GM06990 (cell line): ENCODE results near the gene PRG2.

Experiments used
- DNase-seq: peaks from one replicate; pipeline ENCODE4 v3.0.0-alpha.2; 2011; ENCODE audit not compliant: insufficient read length; ENCODE audit errors: extremely low read depth
- H3K27me3 ChIP-seq: replicated peaks from 2 replicates; pipeline ENCODE4 v1.6.0; 2011; ENCODE audit warnings: low read length; ENCODE audit not compliant: control insufficient read depth, insufficient read depth
- H3K36me3 ChIP-seq: 2 replicates; pipeline ENCODE4 v1.5.1; 2011; ENCODE audit warnings: low read length; ENCODE audit not compliant: control insufficient read depth, insufficient read depth
- H3K4me3 ChIP-seq: replicated peaks from 2 replicates; pipeline ENCODE4 v1.5.1; 2011; ENCODE audit warnings: low read depth, mild to moderate bottlenecking, control low read depth, low read length
- TF ChIP-seq, protein P1 (sequence below): IDR thresholded peaks from 2 replicates; pipeline ENCODE4 v1.5.1; 2011; ENCODE audit warnings: low read length, control low read depth, mild to moderate bottlenecking, inconsistent platforms; ENCODE audit not compliant: insufficient read depth, poor library complexity, severe bottlenecking

Gene PRG2

DNA sequence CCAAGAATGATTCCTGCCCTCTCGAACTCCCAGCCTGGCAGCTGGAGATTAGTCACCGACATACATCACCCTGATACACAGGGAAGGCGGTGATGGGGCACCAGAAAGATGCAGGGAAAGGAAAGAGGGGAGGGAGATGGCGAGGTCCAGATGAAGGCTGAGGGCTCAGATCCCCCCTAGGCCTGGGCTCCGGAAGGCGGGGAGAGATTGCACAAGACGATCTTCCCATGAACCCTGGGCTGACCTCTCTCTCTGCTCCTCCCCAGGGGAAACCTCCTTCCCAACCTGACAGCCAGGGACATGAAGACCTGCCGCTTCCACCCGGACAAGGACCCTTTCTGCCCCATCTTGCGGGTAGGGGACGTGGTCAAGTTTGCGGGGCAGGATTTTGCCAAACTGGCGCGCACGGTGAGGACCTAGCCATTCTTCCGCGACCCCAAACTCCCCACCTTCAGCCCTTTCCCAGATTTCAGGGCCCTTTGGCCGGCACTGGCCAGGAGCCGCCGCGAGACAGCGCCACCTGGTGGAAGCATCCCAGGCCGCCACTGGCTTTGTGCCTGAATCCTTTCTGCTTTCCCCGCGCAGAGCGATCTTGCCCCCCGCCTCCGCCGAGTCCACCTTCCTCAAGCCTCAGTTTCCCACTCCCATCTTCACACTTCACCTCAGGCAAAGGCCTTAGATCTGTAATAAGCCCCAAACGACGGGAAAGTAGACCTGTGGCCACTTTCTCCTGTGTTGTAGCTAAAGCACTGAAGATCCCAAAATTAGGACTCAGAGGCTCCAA, 40.8 kb downstream of the PRG2 start:
- peak; percentile 46 for DNase-seq
- H3K4me3 ChIP-seq = no peak overlapping the region
- no peaks in the 10 kb centered on the region for H3K36me3 ChIP-seq
- H3K27me3 ChIP-seq = no peaks in the 10 kb centered on the region; the same call in 1 of the 2 replicates
- TF ChIP-seq, protein P1, sequence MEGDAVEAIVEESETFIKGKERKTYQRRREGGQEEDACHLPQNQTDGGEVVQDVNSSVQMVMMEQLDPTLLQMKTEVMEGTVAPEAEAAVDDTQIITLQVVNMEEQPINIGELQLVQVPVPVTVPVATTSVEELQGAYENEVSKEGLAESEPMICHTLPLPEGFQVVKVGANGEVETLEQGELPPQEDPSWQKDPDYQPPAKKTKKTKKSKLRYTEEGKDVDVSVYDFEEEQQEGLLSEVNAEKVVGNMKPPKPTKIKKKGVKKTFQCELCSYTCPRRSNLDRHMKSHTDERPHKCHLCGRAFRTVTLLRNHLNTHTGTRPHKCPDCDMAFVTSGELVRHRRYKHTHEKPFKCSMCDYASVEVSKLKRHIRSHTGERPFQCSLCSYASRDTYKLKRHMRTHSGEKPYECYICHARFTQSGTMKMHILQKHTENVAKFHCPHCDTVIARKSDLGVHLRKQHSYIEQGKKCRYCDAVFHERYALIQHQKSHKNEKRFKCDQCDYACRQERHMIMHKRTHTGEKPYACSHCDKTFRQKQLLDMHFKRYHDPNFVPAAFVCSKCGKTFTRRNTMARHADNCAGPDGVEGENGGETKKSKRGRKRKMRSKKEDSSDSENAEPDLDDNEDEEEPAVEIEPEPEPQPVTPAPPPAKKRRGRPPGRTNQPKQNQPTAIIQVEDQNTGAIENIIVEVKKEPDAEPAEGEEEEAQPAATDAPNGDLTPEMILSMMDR = peak; percentile 97

DNA sequence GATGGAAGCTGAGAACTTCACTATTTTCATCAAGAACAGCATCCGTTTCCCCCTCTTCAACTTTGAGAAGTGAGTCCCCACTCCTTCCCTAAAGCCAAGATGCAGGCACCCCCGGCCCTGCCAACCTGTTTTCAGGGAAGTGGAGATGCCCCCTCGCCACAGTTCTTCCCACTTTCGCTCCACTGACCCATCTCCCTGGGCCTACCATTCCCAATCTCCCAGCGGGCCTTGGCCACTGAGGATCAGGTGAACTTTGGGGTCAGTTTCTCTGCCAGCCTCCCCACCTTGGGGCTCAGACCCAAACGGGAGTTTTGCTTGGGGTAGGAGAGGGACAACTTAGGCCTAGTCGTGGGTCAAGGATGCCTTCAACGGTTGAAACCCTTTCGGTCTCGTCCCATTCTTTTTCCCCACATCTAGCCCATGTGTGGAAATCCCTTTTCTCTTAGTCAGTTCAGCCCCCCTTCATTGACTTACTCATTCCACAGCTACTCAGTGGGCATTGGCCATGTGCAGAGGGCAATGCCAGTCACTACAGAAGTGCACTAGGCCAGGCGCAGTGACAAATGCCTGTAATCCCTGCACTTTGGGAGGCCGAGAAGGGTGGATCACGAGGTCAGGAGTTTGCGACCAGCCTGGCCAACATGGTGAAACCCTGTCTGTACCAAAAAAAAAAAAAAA, 41.7 kb downstream of the PRG2 start:
- H3K27me3 ChIP-seq = no peaks in the 10 kb centered on the region; the same call in 1 of the 2 replicates
- no peak for DNase-seq
- no peak overlapping the region for H3K4me3 ChIP-seq
- TF ChIP-seq, protein P1 = no peak
- H3K36me3 ChIP-seq = no peaks in the 10 kb centered on the region

DNA sequence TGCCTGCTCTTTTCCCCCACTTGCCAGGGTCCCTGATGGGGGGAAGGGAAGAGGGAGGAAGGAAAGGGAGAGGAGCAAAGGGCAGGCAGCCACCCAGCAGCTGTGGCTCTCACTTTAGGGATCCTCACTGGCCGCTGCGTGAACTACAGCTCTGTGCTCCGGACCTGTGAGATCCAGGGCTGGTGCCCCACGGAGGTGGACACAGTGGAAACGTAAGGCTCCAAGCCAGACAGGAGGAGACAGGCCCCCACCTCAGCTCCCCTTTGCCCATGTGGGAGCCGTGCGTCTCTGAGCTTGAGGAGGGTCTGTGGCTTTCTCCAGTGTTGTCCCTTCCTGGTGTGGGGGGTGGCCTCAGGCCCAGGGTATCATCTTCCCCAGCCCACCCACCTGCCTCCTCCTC, 42.4 kb downstream of the PRG2 start:
- TF ChIP-seq, protein P1 = no peak
- H3K27me3 ChIP-seq = no peaks in the 10 kb centered on the region
- no peaks in the 10 kb centered on the region for H3K36me3 ChIP-seq
- H3K4me3 ChIP-seq = no peak overlapping the region
- DNase-seq = no peak

DNA sequence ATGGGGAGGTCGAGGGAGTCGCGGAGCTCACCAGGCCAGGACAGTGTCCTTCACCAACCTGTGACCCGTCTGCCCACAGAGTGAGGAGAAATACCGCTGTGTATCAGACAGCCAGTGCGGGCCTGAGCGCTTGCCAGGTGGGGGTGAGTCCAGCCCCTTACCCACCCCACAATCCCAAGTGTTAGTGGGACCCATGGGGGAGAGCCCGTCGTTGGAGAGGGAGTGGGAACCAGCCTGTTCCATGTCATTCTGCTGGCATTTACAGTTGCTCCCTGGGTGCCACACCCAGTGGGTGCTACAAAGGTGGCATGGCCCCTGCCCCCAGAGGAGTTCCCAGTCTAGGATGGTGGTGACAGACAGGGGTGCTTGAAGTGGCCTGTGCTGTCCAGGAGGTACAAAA, 43.1 kb downstream of the PRG2 start:
- Histone ChIP-seq H3K27me3 (no peaks in the 10 kb centered on the region), H3K4me3 (no peak overlapping the region), H3K36me3 (no peaks in the 10 kb centered on the region)
- TF ChIP-seq, protein P1 = no peak
- DNase-seq = no peak

DNA sequence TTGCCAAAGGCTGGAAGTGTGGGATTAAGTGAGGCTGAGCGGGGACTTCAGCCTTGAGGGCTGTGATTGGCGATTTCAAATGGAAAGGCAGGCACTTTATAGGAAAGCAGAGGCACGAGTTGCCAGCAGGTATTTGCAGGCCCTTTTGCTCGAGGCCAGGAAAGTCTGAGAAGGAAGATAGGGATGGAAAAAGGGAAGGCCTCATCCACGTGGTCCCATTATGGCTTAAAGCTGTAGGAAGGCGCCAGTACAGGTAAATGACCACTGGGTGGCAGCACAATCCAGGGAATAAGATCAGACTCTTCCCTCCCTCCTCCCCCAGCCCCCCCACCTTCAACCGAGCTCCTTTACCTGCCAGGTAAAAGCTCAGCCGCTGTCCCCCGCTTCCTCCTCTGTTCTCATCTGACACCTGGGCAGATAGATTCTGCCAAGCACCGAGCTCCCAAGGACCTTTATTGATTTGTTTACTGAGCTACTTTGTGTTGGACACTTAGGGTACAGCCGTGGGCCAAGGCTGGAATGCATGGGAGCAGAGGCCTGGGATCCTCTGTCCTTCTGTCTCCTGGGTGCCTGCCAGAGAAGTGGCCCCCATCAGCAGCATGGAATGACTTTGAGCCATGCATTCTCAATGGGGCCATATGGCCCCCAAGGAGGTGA, 44.8 kb downstream of the PRG2 start:
- no peaks in the 10 kb centered on the region for H3K27me3 ChIP-seq
- TF ChIP-seq, protein P1 = peak; percentile 68
- no peak for DNase-seq

More for the DNA sequence above, 44.8 kb downstream of the PRG2 start:
- no peaks in the 10 kb centered on the region for H3K36me3 ChIP-seq
- H3K4me3 ChIP-seq = no peak overlapping the region
